ENCODE measurements around the gene MAN1C1.

DNA sequence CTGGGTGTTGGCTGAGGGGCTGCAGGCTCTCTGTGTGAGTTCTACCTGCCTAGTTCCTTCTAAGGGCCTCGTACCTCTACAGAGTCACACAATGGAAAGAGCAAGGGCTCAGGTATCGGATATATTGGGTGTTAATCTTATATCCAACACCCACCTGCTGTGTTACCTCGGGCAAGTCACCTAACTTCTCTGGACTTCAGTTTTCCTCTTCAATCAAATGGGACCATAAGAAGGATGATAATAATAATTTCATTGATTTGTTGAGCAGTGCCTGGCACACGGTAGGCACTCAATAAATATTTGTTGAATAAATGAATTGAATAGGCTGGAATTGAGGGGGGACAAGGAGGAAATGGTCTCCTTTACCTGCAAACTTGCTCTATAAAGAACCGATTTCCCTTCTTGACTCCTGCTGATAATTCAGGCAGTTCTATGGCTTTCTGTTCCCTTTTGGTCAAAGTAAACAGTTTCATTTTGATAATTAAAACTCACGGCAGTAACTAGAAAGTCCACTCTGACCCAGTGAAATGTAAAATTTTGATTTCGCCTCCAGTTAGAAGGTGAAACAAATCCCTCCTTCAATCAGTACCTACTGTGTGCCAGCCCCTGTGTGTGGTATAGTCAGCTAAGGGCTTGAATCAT, 16.5 kb upstream of the MAN1C1 start:
- TF ChIP-seq, protein P1, sequence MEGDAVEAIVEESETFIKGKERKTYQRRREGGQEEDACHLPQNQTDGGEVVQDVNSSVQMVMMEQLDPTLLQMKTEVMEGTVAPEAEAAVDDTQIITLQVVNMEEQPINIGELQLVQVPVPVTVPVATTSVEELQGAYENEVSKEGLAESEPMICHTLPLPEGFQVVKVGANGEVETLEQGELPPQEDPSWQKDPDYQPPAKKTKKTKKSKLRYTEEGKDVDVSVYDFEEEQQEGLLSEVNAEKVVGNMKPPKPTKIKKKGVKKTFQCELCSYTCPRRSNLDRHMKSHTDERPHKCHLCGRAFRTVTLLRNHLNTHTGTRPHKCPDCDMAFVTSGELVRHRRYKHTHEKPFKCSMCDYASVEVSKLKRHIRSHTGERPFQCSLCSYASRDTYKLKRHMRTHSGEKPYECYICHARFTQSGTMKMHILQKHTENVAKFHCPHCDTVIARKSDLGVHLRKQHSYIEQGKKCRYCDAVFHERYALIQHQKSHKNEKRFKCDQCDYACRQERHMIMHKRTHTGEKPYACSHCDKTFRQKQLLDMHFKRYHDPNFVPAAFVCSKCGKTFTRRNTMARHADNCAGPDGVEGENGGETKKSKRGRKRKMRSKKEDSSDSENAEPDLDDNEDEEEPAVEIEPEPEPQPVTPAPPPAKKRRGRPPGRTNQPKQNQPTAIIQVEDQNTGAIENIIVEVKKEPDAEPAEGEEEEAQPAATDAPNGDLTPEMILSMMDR (IDR thresholded peaks at IDR 0.05; ENCODE audit: insufficient read depth, low read length, poor library complexity, severe bottlenecking), result no peak
- TF ChIP-seq EZH2phosphoT487 (conservative IDR thresholded peaks at IDR 0.05; ENCODE audit: low read length), result no peak
